GM10266 (cell line): ENCODE results near the gene WNK2.
"Not testable (repeated sequence)": the region's sequence is repeated elsewhere in the genome, so short reads cannot be mapped to it uniquely, and the experiment has no call there.

Source experiments
- DNase-seq: peaks from one replicate; pipeline ENCODE4 v3.0.0; 2012; ENCODE audit errors: extremely low spot score
- CTCF ChIP-seq: IDR thresholded peaks from 2 replicates; pipeline ENCODE4 v1.5.1; 2012; ENCODE audit warnings: mild to moderate bottlenecking, low read depth; ENCODE audit not compliant: control insufficient read depth, insufficient read depth; ENCODE audit errors: missing control alignments

The WNK2 gene

GRCh38 chr9:93321220-93321610, 137.3 kb downstream of the WNK2 start:
- no peak for TF ChIP-seq CTCF
- no peak for DNase-seq

GRCh38 chr9:93323446-93323954, 139.6 kb downstream of the WNK2 start:
- DNase-seq, result not testable (repeated sequence)

GRCh38 chr9:93324191-93324834, 140.4 kb downstream of the WNK2 start:
- DNase-seq, result no peak
- no peak for TF ChIP-seq CTCF

- DNase-seq, result no peak
- no peak for TF ChIP-seq CTCF
Observed at GRCh38 chr9:93325307-93326035, 141.5 kb downstream of the WNK2 start.

- TF ChIP-seq CTCF, result no peak
- no peak for DNase-seq
Observed at GRCh38 chr9:93326056-93326455, 142.1 kb downstream of the WNK2 start.

GRCh38 chr9:93326654-93327053, 142.7 kb downstream of the WNK2 start:
- no peak for DNase-seq
- TF ChIP-seq CTCF, result no peak

- no peak for TF ChIP-seq CTCF
- no peak for DNase-seq
Observed at GRCh38 chr9:93329629-93330280, 145.8 kb downstream of the WNK2 start.
